Caco-2 (cell line): ENCODE results near the gene RIPOR1. TPM values are rescaled to one million over a fixed set of nuclear protein-coding genes. Genes with fewer than 3 reads are reported as not detected.

ENCODE experiments used
- BruUV-seq: library from RNA; stranded (reverse); fragments of 400-500 nt; replicated peaks from 2 replicates; lab custom pipeline; 2021; lab: Mats Ljungman, UMichigan
- CTCF ChIA-PET: fragments of 300-600 bp; sonication (Branson Sonifier 250); formaldehyde crosslinking; loops from one replicate; lab custom pipeline; 2022; ENCODE audit warnings: antibody characterized with exemption; lab: Charles Lee
- POLR2A ChIA-PET: fragments of 300-600 bp; sonication (Branson Sonifier 250); formaldehyde crosslinking; loops from one replicate; lab custom pipeline; 2022; ENCODE audit warnings: antibody characterized with exemption; lab: Charles Lee
- DNase-seq, 2 experiments: peaks; one replicate each; pipeline versions ENCODE4 v3.0.0 to v3.0.0-alpha.2; 2020 to 2022
- H3K27me3 ChIP-seq: replicated peaks from 2 replicates; pipeline ENCODE4 v1.6.0; 2011; ENCODE audit warnings: low read length; ENCODE audit not compliant: control insufficient read depth, insufficient read depth
- H3K36me3 ChIP-seq: 2 replicates; pipeline ENCODE4 v1.5.1; 2011; ENCODE audit warnings: low read length; ENCODE audit not compliant: control insufficient read depth, insufficient read depth
- H3K4me1 ChIP-seq: fragments of 250-450 bp; sonication (Bioruptor Pico); 2 replicates; pipeline ENCODE4 v1.5.1; 2020; ENCODE audit warnings: mild to moderate bottlenecking
- H3K4me3 ChIP-seq: 2 replicates; pipeline ENCODE4 v1.5.1; 2011; ENCODE audit warnings: low read depth, mild to moderate bottlenecking, control low read depth, low read length
- H3K9me3 ChIP-seq: fragments of 250-450 bp; sonication (Bioruptor Pico); 2 replicates; pipeline ENCODE4 v1.5.1; 2020; ENCODE audit warnings: mild to moderate bottlenecking, moderate library complexity
- H3K27ac Mint-ChIP-seq: one replicate; pipeline ENCODE4 v1.8.0; 2022; ENCODE audit warnings: mixed read lengths; ENCODE audit not compliant: unreplicated experiment
- H3K27me3 Mint-ChIP-seq: one replicate; pipeline ENCODE4 v1.8.0; 2022; ENCODE audit warnings: mixed read lengths; ENCODE audit not compliant: insufficient read depth, unreplicated experiment
- H3K36me3 Mint-ChIP-seq: one replicate; pipeline ENCODE4 v1.8.0; 2022; ENCODE audit warnings: mild to moderate bottlenecking, mixed read lengths; ENCODE audit not compliant: insufficient read depth, unreplicated experiment
- H3K4me1 Mint-ChIP-seq: one replicate; pipeline ENCODE4 v1.8.0; 2022; ENCODE audit warnings: low read depth, mixed read lengths; ENCODE audit not compliant: unreplicated experiment
- H3K4me3 Mint-ChIP-seq: one replicate; pipeline ENCODE4 v1.8.0; 2022; ENCODE audit warnings: mild to moderate bottlenecking, moderate library complexity, mixed read lengths; ENCODE audit not compliant: unreplicated experiment
- H3K9me3 Mint-ChIP-seq: one replicate; pipeline ENCODE4 v1.8.0; 2022; ENCODE audit warnings: mixed read lengths; ENCODE audit not compliant: unreplicated experiment
- CTCF ChIP-seq, 2 experiments: fragments of 200-600 bp in 1 of 2; IDR thresholded peaks; 1 replicate in 1 of 2; 2 replicates in 1 of 2; pipeline versions ENCODE4 v1.5.1 to v1.8.0; 2011 to 2022; ENCODE audit warnings: antibody characterized with exemption in 1 of 2, control low read depth in 1 of 2, inconsistent platforms in 1 of 2, low read depth in 1 of 2, low read length in 1 of 2, mild to moderate bottlenecking in 1 of 2, moderate library complexity in 1 of 2; ENCODE audit not compliant: insufficient read depth in 1 of 2, severe bottlenecking in 1 of 2, unreplicated experiment in 1 of 2
- intact Hi-C: fragments of 100-400 bp; cut with micrococcal nuclease; formaldehyde crosslinking; loops from one replicate; pipeline ENCODE4 v1.10.0; 2022; ENCODE audit not compliant: unreplicated experiment
- total RNA-seq: library from RNA; stranded (reverse); gene quantifications from 2 replicates; pipeline ENCODE4 v1.2.3, GENCODE V29; 2022

Gene RIPOR1
- total RNA-seq, 1 experiment from 2014 or later, result 87.9 TPM

GRCh38 chr16:67534431-67534830 is 5.8 kb downstream of the RIPOR1 start:
- H3K9me3 Mint-ChIP-seq, result no peaks in the 10 kb centered on the region
- TF ChIP-seq CTCF (IDR thresholded peaks at IDR 0.05; ENCODE audit: insufficient read depth in 1 of 2, low read depth in 1 of 2, low read length in 1 of 2, severe bottlenecking in 1 of 2, unreplicated experiment in 1 of 2), result no peak
- intact Hi-C loops, result no loop called here
- Histone ChIP-seq H3K9me3 (no peaks in the 10 kb centered on the region), H3K36me3 (no peaks in the 10 kb centered on the region), H3K4me1 (peaks cover 30% of the 10 kb centered on the region), H3K27me3 (no peaks in the 10 kb centered on the region), H3K4me3 (no peak overlapping the region)
- no TSS peak for BruUV-seq
- H3K27ac Mint-ChIP-seq, result no peak overlapping the region
- no peak overlapping the region for H3K4me3 Mint-ChIP-seq
- peaks cover 37% of the 10 kb centered on the region for H3K36me3 Mint-ChIP-seq
- H3K27me3 Mint-ChIP-seq, result no peaks in the 10 kb centered on the region
- H3K4me1 Mint-ChIP-seq, result peaks cover 50% of the 10 kb centered on the region
- POLR2A ChIA-PET, result no interaction called here
- CTCF ChIA-PET, result interaction anchor here (0.7 to 1.0 kb wide), 2 partner anchors 13 to 28 kb away, joined by 4 to 6 read pairs; no protein-coding TSS in a partner anchor
- no peak for DNase-seq

- DNase-seq, result no peak
- peaks cover 42% of the 10 kb centered on the region for H3K36me3 Mint-ChIP-seq
- Histone ChIP-seq H3K27me3 (no peaks in the 10 kb centered on the region), H3K4me1 (peaks cover 30% of the 10 kb centered on the region), H3K36me3 (no peaks in the 10 kb centered on the region), H3K4me3 (no peak overlapping the region), H3K9me3 (no peaks in the 10 kb centered on the region)
- ChIA-PET POLR2A (no interaction called here), CTCF (interaction anchor here (0.6 to 5.7 kb wide), 4 partner anchors 12 to 29 kb away, joined by 3 to 45 read pairs (median 4); no protein-coding TSS in a partner anchor)
- TF ChIP-seq CTCF (IDR thresholded peaks at IDR 0.05; ENCODE audit: insufficient read depth in 1 of 2, low read depth in 1 of 2, low read length in 1 of 2, severe bottlenecking in 1 of 2, unreplicated experiment in 1 of 2), result no peak
- intact Hi-C loops, result no loop called here
- H3K4me1 Mint-ChIP-seq, result peaks cover 51% of the 10 kb centered on the region
- no peaks in the 10 kb centered on the region for H3K27me3 Mint-ChIP-seq
- H3K27ac Mint-ChIP-seq, result peak overlapping the region; percentile 39
- H3K4me3 Mint-ChIP-seq, result peak overlapping the region; percentile 80
- no peaks in the 10 kb centered on the region for H3K9me3 Mint-ChIP-seq
- BruUV-seq, result no TSS peak
These were observed 6.6 kb downstream of the RIPOR1 start for GRCh38 chr16:67535201-67535600.

GRCh38 chr16:67537270-67537635 is 8.6 kb downstream of the RIPOR1 start:
- TF ChIP-seq CTCF (IDR thresholded peaks at IDR 0.05; ENCODE audit: insufficient read depth in 1 of 2, low read depth in 1 of 2, low read length in 1 of 2, severe bottlenecking in 1 of 2, unreplicated experiment in 1 of 2), result no peak
- no peaks in the 10 kb centered on the region for H3K27me3 ChIP-seq
- peaks cover 4% of the 10 kb centered on the region; the same call in 1 of the 2 replicates for H3K36me3 ChIP-seq
- H3K9me3 ChIP-seq, result no peaks in the 10 kb centered on the region
- CTCF ChIA-PET, result interaction anchor here (0.7 to 5.7 kb wide), 6 partner anchors 9 to 126 kb away, joined by 3 to 45 read pairs (median 8); partner anchors contain the start of genes ATP6V0D1, CTCF and RIPOR1
- peaks cover 22% of the 10 kb centered on the region for H3K4me1 ChIP-seq
- Mint-ChIP-seq H3K27me3 (no peaks in the 10 kb centered on the region), H3K4me3 (peak overlapping the region; percentile 80), H3K27ac (peak overlapping the region; percentile 60), H3K4me1 (peaks cover 41% of the 10 kb centered on the region), H3K9me3 (no peaks in the 10 kb centered on the region), H3K36me3 (peaks cover 59% of the 10 kb centered on the region)
- no TSS peak for BruUV-seq
- H3K4me3 ChIP-seq, result peak overlapping the region; percentile 80
- peak; percentile 56 to 73 for DNase-seq
- intact Hi-C loops, result loop anchor here (1.0 kb wide), 1 partner anchor 16 kb away; no protein-coding TSS in a partner anchor
- POLR2A ChIA-PET, result interaction anchor here (0.5 to 0.9 kb wide), 3 partner anchors 24 to 405 kb away, joined by 3 to 6 read pairs (median 4); no protein-coding TSS in a partner anchor
